Endothelial cell of umbilical vein (primary cell): Measurements from ENCODE around the gene AFTPH. TPM values are rescaled to one million over a fixed set of nuclear protein-coding genes. Genes with fewer than 3 reads are reported as not detected.

Experiments used
- BruUV-seq: library from RNA; stranded (reverse); fragments of 400-500 nt; replicated peaks from 2 replicates; lab custom pipeline; 2021; lab: Mats Ljungman, UMichigan
- CTCF ChIA-PET: fragments of 300-600, 350-600 bp; sonication (Branson Sonifier 250); formaldehyde crosslinking; loops from one replicate; lab custom pipeline; 2021; ENCODE audit warnings: antibody characterized with exemption, inconsistent platforms; lab: Charles Lee
- POLR2A ChIA-PET: fragments of 300-600, 350-600 bp; sonication (Branson Sonifier 250); formaldehyde crosslinking; loops from one replicate; lab custom pipeline; 2021; ENCODE audit warnings: antibody characterized with exemption, inconsistent platforms; lab: Charles Lee
- DNase-seq: peaks from one replicate; pipeline ENCODE4 v3.0.0-alpha.2; 2011; ENCODE audit warnings: low read depth, low spot score
- FAIRE-seq: peaks from 2 replicates; lab custom pipeline; 2011; peaks lifted over from hg19 to GRCh38; lab: Jason Lieb, UNC
- H2AFZ ChIP-seq: 2 replicates; pipeline ENCODE4 v1.6.0; 2012; ENCODE audit warnings: low read depth, low read length, control low read depth, inconsistent platforms
- H3K27ac ChIP-seq: 2 replicates; pipeline ENCODE4 v1.5.1; 2011; ENCODE audit warnings: low read depth, mild to moderate bottlenecking, control low read depth, low read length, moderate library complexity; ENCODE audit not compliant: insufficient read depth
- H3K27me3 ChIP-seq, 2 experiments: 2 replicates each; pipeline versions ENCODE4 v1.6.0 to v1.6.1; 2011; ENCODE audit warnings: low read length in 2 of 2, mixed read lengths in 1 of 2; ENCODE audit not compliant: control insufficient read depth in 2 of 2, insufficient read depth in 2 of 2
- H3K36me3 ChIP-seq, 2 experiments: 2 replicates in 1 of 2; 3 replicates in 1 of 2; pipeline ENCODE4 v1.5.1; 2011; ENCODE audit warnings: low read length in 2 of 2, mild to moderate bottlenecking in 1 of 2, moderate library complexity in 1 of 2; ENCODE audit not compliant: control insufficient read depth in 2 of 2, insufficient read depth in 2 of 2; ENCODE audit errors: extremely low read depth in 1 of 2
- H3K4me1 ChIP-seq: 3 replicates; pipeline ENCODE4 v1.5.1; 2011; ENCODE audit warnings: mild to moderate bottlenecking, low read length; ENCODE audit not compliant: control insufficient read depth, insufficient read depth; ENCODE audit errors: extremely low read depth
- H3K4me2 ChIP-seq: 2 replicates; pipeline ENCODE4 v1.6.1; 2011; ENCODE audit warnings: low read length, control low read depth, mixed read lengths; ENCODE audit not compliant: insufficient read depth
- H3K4me3 ChIP-seq, 3 experiments: fragments of 200-600 bp in 1 of 3; sonication (generic), shearing (Covaris generic) in 1 of 3; replicated peaks in 1 of 3; 2 replicates each; pipeline ENCODE4 v1.5.1; 2011 to 2016; ENCODE audit warnings: control low read depth in 3 of 3, low read length in 3 of 3, mild to moderate bottlenecking in 2 of 3, inconsistent platforms in 1 of 3, low read depth in 1 of 3, moderate library complexity in 1 of 3; ENCODE audit not compliant: insufficient read depth in 1 of 3
- H3K79me2 ChIP-seq: 2 replicates; pipeline ENCODE4 v1.6.0; 2012; ENCODE audit warnings: low read length, inconsistent platforms; ENCODE audit not compliant: control insufficient read depth, insufficient read depth
- H3K9ac ChIP-seq: replicated peaks from 2 replicates; pipeline ENCODE3; 2011; ENCODE audit warnings: low read length, control low read depth; ENCODE audit not compliant: insufficient read depth; ENCODE audit errors: extremely low read depth
- H3K9me1 ChIP-seq: replicated peaks from 3 replicates; pipeline ENCODE4 v1.6.0; 2011; ENCODE audit warnings: mild to moderate bottlenecking, low read length; ENCODE audit not compliant: control insufficient read depth, insufficient read depth; ENCODE audit errors: extremely low read depth
- H3K9me3 ChIP-seq: replicated peaks from 2 replicates; pipeline ENCODE4 v1.5.1; 2012; ENCODE audit warnings: low read length, inconsistent platforms; ENCODE audit not compliant: control insufficient read depth, insufficient read depth
- H4K20me1 ChIP-seq: replicated peaks from 2 replicates; pipeline ENCODE3; 2011; ENCODE audit warnings: mild to moderate bottlenecking, low read length; ENCODE audit not compliant: control insufficient read depth, insufficient read depth; ENCODE audit errors: extremely low read depth
- CTCF ChIP-seq, 2 donors: IDR thresholded peaks; 1 replicate in 1 of 2; 2 replicates in 1 of 2; pipeline ENCODE4 v1.5.1; 2011; ENCODE audit warnings: low read length in 2 of 2, mild to moderate bottlenecking in 2 of 2, moderate library complexity in 2 of 2, control low read depth in 1 of 2, inconsistent platforms in 1 of 2, low read depth in 1 of 2; ENCODE audit not compliant: insufficient read depth in 1 of 2; ENCODE audit errors: extremely low read depth in 1 of 2
- FOS ChIP-seq: IDR thresholded peaks from 2 replicates; pipeline ENCODE4 v1.6.1; 2011; ENCODE audit warnings: mild to moderate bottlenecking, low read length, moderate library complexity, borderline replicate concordance; ENCODE audit not compliant: insufficient read depth
- JUN ChIP-seq: IDR thresholded peaks from 2 replicates; pipeline ENCODE4 v1.6.1; 2011; ENCODE audit warnings: borderline replicate concordance, low read depth; ENCODE audit not compliant: insufficient read length, insufficient read depth
- POLR2AphosphoS5 ChIP-seq: IDR thresholded peaks from 2 replicates; pipeline ENCODE4 v1.6.1; 2012; ENCODE audit warnings: low read depth, mild to moderate bottlenecking, control low read depth, low read length, moderate library complexity; ENCODE audit not compliant: insufficient read depth
- dilution Hi-C: fragments of 300-500 bp; cut with MboI; formaldehyde crosslinking; loops from one replicate; pipeline ENCODE4 v1.15.0; 2019; ENCODE audit warnings: low sequenced_read_pairs; ENCODE audit not compliant: extremely low pct_ligation_motif_present
- intact Hi-C: fragments of 100-400 bp; cut with micrococcal nuclease; formaldehyde crosslinking; loops from one replicate; pipeline ENCODE4 v1.10.0; 2022
- polyA plus RNA-seq, 4 experiments: library from polyadenylated mRNA; depleted of rRNA in 3 of 4; stranded (reverse) in 3 of 4; unstranded in 1 of 4; fragments of >200 nt; gene quantifications; 2 replicates each; pipeline versions ENCODE4 v1.2.1 to v1.2.3, GENCODE V29; 2011 to 2012; ENCODE audit warnings: missing spikeins in 1 of 4
- total RNA-seq: library from RNA; stranded (reverse); gene quantifications from 2 replicates; pipeline ENCODE4 v1.2.3, GENCODE V29; 2021

The AFTPH gene
- total and polyA plus RNA-seq, 2 donors (not counting 3 experiments of a cell fraction or from before 2014, with no cell fraction given) = 6.9 to 15.3 TPM

GRCh38 chr2:64595397-64596176 is 71.5 kb downstream of the AFTPH start:
- Histone ChIP-seq H2AFZ (no peak overlapping the region), H3K9ac (no peak overlapping the region), H3K9me3 (no peaks in the 10 kb centered on the region), H3K9me1 (no peaks in the 10 kb centered on the region), H3K4me1 (peaks cover 5% of the 10 kb centered on the region), H3K27me3 (no peaks in the 10 kb centered on the region), H3K27ac (no peak overlapping the region), H4K20me1 (no peaks in the 10 kb centered on the region), H3K36me3 (peaks cover 5 to 6% of the 10 kb centered on the region in 2 experiments), H3K4me2 (no peak overlapping the region), H3K4me3 (no peak overlapping the region), H3K79me2 (no peaks in the 10 kb centered on the region)
- FAIRE-seq (no peak), DNase-seq (no peak)
- intact Hi-C loops = no loop called here
- no TSS peak for BruUV-seq
- ChIA-PET CTCF (interaction anchor here (0.8 to 1.8 kb wide), 9 partner anchors 8 to 287 kb away, joined by 3 to 9 read pairs (median 5); partner anchors contain the start of gene SERTAD2), POLR2A (no interaction called here)
- dilution Hi-C loops = no loop called here
- TF ChIP-seq JUN (no peak), CTCF (IDR thresholded peaks at IDR 0.05; ENCODE audit: extremely low read depth in 1 of 2, insufficient read depth in 1 of 2, low read depth in 1 of 2, low read length in 2 of 2) (no peak), FOS (no peak), POLR2AphosphoS5 (no peak)
